Mononuclear cell (primary cell): ENCODE data around the gene ATP8B1. TPM values are rescaled to one million over a fixed set of nuclear protein-coding genes. Genes with fewer than 3 reads are reported as not detected.
"Not testable (repeated sequence)": the region's sequence is repeated elsewhere in the genome, so short reads cannot be mapped to it uniquely, and the experiment has no call there.

Experiments used
- H3K27me3 ChIP-seq: 2 replicates; pipeline ENCODE4 v1.6.0; 2011; ENCODE audit warnings: low read length, control low read depth; ENCODE audit not compliant: insufficient read depth
- H3K4me1 ChIP-seq: 2 replicates; pipeline ENCODE4 v1.5.1; 2011; ENCODE audit warnings: mild to moderate bottlenecking, low read length, control low read depth; ENCODE audit not compliant: insufficient read depth
- H3K4me3 ChIP-seq: 2 replicates; pipeline ENCODE4 v1.5.1; 2011; ENCODE audit warnings: mild to moderate bottlenecking, low read length, moderate library complexity
- H3K9me3 ChIP-seq: 2 replicates; pipeline ENCODE4 v1.5.1; 2011; ENCODE audit warnings: low read depth, mild to moderate bottlenecking, control low read depth, low read length
- total RNA-seq: library from RNA; depleted of rRNA; stranded (reverse); fragments of >200 nt; gene quantifications from one replicate; pipeline ENCODE4 v1.2.3, GENCODE V29; 2012

ATP8B1 gene
- not detected for total RNA-seq

DNA sequence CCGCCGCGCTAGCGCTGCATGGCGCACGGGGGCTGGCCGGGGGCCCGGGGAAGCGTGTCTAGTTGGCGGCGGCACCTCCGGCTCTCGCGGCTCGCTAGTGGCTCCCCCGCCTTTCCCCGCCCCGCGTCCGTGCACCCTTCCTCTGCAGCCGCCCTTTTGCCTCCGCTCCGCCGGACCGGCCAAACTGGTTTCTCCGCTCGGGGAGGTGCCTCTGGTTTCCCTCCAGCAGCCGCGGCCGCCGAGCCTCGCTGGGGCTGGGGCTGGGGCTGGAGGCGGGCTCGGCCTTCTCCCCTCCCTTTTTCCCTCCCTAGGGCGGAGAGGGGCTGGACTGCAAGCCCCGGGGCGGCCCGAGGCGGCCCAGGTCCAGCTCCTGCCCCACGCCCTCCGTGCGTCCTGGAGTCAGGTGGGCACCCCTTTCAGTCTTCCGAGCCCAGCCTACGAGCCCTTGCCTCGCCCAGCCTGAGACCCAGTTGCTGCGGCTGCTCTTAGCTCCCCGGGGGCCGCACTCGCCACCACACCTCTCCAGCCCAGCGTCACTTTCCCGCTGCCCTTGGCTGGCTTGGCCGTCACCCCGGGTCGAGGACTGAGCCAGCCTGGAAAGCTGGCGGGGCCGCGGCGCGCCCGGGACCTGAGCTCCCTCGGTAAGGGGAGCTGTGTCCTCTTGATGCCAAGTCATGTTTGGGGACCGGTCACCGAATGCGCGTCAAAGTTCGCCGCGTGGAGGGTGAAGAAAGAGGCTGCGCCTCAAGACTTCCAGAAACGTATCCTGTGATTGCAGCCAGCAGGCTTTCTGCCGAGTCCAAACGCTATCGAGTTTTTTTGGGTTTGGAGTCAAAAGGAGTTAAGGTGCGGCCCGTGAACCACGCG lies at the start of gene ATP8B1:
Gene ATP8B1, minus strand, starts transcription at position 213 of the 867 bp plus-strand sequence. CDS start 71,508 bp downstream, outside the sequence.
- peaks cover 60% of the 10 kb centered on the region for H3K27me3 ChIP-seq
- no peaks in the 10 kb centered on the region for H3K9me3 ChIP-seq
- H3K4me3 ChIP-seq, result no peak within 1 kb of the TSS
- H3K4me1 ChIP-seq, result peaks cover 22% of the 10 kb centered on the region

DNA sequence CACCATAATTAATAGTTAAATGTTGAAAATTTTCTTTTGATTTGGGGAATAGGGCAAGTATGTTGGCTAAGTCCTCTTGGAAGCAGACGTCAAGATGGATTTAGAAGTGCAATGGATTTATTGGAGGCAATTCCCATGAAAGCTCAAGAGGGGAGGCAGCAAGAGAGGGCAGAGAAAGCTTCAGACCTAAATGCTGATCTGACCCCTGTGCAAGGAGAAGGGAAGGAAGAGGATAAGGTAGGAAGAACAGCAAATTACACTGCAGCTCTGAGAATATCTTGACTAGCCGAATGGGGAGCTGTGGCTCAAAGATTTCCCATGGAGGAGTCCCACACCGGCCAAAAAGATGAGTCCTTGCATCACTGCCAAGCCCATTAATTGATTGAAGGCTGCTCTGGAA lies 46.9 kb upstream of the ATP8B1 start:
- Histone ChIP-seq H3K27me3 (no peaks in the 10 kb centered on the region), H3K4me3 (no peak overlapping the region), H3K9me3 (no peaks in the 10 kb centered on the region), H3K4me1 (no peaks in the 10 kb centered on the region)

DNA sequence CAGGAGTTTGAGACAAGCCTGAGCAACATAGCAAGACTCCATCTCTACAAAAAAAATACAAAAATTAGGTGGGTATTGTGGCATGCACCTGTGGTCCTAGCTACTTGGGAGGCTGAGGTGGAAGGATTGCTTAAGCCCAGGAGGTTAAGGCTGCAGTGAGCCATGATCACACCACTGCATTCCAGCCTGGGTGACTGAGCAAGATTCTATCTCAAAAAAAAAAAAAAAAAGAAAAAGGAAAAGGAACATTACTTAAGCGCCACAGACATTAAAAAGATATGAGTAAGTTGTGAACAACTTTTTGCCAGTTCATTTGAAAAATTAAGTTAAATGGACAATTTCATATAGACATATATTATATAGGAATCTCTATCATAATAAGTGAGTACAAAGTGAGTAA lies 45.3 kb upstream of the ATP8B1 start:
- H3K27me3 ChIP-seq, H3K4me1 ChIP-seq, H3K4me3 ChIP-seq, H3K9me3 ChIP-seq: not testable (repeated sequence)

DNA sequence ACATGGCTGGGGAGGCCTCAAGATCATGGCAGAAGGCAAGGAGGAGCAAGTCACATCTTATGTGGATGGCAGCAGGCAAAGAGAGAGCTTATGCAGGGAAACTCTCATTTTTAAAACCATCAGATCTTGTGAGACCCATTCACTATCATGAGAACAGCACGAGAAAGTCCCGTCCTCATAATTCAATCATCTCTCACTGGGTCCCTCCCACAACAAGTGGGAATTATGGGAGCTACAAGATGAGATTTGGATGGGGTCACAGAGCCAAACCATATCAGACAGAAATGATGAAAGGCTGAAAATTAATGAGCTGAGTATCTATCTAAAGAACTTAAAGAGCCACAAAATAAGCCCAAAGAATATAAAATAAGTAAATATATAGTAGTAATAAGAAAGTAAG lies 44.3 kb upstream of the ATP8B1 start:
- H3K4me1 ChIP-seq, H3K4me3 ChIP-seq, H3K9me3 ChIP-seq, H3K27me3 ChIP-seq: not testable (repeated sequence)

DNA sequence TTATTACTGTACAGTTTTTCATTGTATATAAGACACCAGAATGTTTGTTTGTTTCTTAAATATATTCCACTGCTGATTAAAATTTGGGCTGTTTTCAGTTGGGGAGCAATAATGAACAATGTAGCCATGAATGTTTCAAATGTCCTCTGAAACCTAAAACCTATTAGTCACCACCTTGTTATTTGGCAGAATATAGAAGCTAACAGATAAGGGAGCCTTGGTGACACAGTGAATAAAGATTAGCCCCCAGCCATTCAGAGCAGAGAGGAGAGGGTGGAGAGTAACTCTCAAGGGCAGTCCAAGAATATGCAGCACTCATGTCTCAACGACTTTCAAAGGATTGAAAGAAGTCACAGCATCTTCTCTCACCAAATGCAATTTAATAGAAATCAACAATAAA lies 43.1 kb upstream of the ATP8B1 start:
- H3K9me3 ChIP-seq, result no peaks in the 10 kb centered on the region
- H3K4me1 ChIP-seq, result no peaks in the 10 kb centered on the region
- H3K27me3 ChIP-seq, result no peaks in the 10 kb centered on the region
- H3K4me3 ChIP-seq, result no peak overlapping the region

DNA sequence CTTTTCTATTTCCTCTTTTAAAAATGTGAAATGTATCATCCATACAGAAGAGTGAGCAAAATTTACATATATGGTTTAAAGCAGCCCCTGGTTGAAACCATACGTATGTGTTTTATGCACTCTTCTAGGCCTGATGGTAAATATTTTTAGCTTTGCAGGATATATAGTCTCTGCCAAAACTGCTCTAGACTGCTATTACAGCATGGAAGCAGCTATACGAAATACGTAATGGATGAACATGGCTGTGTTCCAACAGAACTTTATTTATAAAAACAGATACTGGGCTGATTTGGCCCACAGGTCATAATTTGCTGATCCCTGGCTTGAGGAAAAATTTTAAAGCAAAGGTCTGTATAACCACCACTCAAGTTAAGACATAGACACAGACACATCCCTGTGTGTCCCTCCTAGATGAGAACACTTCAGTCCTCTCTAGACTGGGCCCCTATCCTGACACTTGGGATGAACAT lies 42.5 kb upstream of the ATP8B1 start:
- H3K4me1 ChIP-seq, result no peaks in the 10 kb centered on the region

DNA sequence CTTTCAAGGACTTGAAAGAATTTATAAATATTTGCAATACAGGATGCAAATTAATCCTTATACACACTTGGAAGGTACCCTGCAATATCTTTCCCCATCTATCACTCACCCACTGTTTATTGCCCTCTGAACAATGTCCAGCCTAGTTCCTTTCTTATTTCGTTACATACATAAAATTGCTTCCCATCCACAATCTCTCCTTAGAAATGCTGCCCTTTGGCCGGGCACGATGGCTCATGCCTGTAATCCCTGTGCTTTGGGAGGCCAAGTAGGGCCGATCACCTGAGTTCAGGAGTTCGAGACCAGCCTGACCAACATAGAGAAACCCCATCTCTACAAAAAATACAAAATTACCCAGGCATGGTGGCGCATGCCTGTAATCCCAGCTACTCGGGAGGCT lies 41.2 kb upstream of the ATP8B1 start:
- no peaks in the 10 kb centered on the region for H3K9me3 ChIP-seq
- H3K4me3 ChIP-seq, result no peak overlapping the region
- no peaks in the 10 kb centered on the region for H3K27me3 ChIP-seq
- H3K4me1 ChIP-seq, result no peaks in the 10 kb centered on the region

More for the DNA sequence above, 42.5 kb upstream of the ATP8B1 start:
- H3K9me3 ChIP-seq, result no peaks in the 10 kb centered on the region
- H3K4me3 ChIP-seq, result no peak overlapping the region
- H3K27me3 ChIP-seq, result no peaks in the 10 kb centered on the region

DNA sequence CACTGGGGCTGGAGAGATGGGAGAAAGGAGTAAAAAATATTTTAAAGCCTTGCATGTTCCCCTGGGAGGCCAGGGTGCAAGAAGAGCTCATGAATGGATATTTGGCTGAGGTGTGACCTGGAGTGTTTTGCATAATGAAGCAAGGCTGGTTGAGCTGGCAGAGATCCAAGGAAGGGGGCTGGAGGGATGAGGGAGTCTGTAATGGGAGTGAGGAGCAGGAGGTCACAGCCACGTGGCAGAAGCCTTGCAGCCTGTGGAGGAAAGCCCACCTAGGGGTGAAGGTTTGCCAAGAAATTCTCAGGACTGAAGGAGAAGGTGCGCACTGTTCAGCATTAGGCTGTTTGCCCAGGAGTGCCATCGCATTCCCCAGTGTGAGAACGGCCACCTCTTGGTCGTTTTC lies 40.3 kb upstream of the ATP8B1 start:
- Histone ChIP-seq H3K4me1 (no peaks in the 10 kb centered on the region), H3K9me3 (no peaks in the 10 kb centered on the region), H3K27me3 (no peaks in the 10 kb centered on the region), H3K4me3 (no peak overlapping the region)

DNA sequence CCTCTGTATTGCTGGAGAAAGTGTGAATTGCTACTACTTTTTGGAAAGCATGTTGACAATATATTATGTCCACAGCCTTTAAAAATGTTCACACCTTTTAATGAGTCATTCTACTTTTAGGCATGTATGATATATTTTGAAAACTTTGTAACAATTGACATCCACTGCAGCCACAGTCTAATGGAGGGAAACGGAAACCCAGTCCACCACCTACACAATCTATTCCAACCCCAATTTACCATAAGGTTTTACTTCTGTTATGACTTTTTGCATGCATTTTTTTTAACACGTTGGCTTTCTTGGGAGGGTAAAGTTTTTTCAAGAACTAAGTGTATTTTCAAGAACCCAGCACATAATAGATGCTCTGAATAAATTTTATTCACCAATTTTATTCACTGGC lies 38.5 kb upstream of the ATP8B1 start:
- H3K4me3 ChIP-seq, result no peak overlapping the region
- no peaks in the 10 kb centered on the region for H3K9me3 ChIP-seq
- no peaks in the 10 kb centered on the region for H3K4me1 ChIP-seq
- H3K27me3 ChIP-seq, result no peaks in the 10 kb centered on the region

DNA sequence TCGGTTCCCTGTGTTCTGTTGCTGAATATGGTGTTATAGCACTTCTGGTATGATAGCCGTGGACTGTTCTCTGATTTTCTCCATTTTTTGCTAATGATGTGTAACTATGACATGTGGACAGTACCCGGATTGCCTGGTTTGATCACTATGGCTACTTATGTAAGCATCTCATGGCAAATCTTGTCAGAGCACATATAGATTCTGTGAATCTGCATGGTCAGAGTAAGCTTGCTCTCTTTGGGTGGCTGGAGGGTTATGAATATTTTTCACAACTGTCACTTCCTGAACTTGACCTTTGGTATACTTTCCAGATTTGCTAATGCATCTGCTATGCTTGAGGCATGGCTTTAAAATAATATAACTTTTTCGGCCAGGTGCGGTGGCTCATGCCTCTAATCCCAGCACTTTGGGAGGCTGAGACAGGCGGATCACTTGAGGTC lies 36.8 kb upstream of the ATP8B1 start:
- Histone ChIP-seq H3K4me1 (no peaks in the 10 kb centered on the region), H3K4me3 (no peak overlapping the region), H3K9me3 (no peaks in the 10 kb centered on the region), H3K27me3 (no peaks in the 10 kb centered on the region)

DNA sequence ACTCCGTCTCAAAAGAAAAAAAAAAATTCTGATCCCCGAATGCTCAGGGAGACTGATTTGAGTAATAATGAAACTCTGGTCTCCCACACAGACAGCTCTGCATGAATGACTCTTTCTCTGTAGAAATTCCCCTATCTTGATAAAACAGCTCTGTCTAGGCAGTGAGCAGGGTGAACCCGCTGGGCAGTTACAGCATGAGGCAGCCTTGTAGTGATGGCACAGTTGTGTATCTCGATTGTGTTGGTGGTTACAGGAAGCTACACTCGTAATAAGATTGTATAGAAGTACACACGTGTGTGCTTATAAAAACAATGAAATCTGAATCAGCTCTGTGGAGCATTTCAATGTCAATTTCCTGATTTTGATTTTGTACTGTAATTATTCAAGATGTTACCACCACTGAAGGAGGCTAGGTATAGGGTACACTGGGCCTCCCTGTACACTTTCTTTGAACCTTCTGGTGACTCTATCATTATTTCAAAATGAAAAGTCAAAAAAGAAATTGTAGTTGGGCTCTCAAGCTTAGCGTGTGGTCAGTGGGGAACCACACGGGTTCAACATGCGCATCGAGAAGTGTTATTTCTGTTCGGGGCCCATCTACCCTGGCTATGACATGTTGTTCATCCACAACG lies 34.9 kb upstream of the ATP8B1 start:
- Histone ChIP-seq H3K27me3 (no peaks in the 10 kb centered on the region), H3K9me3 (no peaks in the 10 kb centered on the region), H3K4me3 (no peak overlapping the region), H3K4me1 (peaks cover 8% of the 10 kb centered on the region)

DNA sequence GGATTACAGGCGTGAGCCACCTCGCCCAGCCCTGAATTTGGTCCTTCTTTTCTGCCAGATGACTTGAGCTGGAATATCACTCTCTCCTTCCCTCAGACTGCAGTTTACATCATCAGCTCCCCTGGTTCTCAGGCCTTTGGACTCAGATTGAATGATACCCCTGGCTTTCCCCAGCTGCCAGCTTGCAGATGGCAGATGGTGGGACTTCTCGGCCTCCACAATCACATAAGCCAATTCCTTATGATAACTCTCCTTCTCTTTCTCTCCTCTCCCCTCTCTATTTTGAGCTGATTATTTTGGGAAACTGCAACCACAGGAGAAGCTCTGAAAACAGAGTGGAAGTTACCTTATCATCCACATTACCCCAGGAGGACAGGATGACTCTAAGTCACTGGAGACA lies 33.4 kb upstream of the ATP8B1 start:
- H3K9me3 ChIP-seq, result no peaks in the 10 kb centered on the region
- no peak overlapping the region for H3K4me3 ChIP-seq

DNA sequence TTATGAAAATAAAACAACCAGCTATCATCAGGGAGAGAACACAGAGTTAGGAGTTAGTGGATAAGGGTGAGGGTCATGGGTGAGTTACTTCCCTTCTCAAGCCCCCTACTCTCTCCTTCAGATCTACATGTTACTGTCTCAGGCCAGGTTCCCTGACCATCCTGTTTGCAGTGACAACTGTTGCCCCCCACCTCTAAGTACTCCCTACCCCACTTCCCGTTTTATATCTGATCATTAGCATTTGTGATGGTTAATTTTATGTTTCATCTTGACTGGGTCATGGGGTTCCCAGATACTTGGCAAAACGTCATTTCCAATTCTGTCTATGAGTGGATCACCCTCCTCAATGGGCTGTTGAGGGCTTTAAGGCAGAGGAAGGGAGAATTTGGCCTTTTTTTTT lies 32.8 kb upstream of the ATP8B1 start:
- H3K4me3 ChIP-seq, result no peak overlapping the region
- H3K9me3 ChIP-seq, result no peaks in the 10 kb centered on the region
- H3K4me1 ChIP-seq, result peaks cover 18% of the 10 kb centered on the region
- no peaks in the 10 kb centered on the region for H3K27me3 ChIP-seq

More for the DNA sequence above, 33.4 kb upstream of the ATP8B1 start:
- Histone ChIP-seq H3K4me1 (peaks cover 13% of the 10 kb centered on the region), H3K27me3 (no peaks in the 10 kb centered on the region)

DNA sequence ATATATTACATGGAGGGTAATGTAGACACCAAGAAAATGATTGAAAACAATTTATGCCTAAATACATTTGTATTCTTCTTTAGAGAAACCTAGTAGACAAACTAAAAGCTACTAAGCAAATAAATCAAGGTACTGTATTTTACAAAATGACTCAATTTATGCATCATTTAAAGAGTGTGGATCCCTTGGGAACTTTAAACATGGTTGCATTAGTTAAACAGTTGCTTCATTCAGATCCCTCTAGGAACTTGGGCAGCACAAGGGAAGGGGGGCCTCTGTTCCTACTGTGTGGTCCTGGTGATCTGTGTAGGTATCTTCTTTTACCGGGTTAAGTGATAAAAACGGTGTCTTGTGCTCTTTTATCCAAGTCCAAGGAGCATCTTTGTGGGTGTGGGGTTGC lies 31.5 kb upstream of the ATP8B1 start:
- H3K4me3 ChIP-seq, result no peak overlapping the region
- peaks cover 18% of the 10 kb centered on the region for H3K4me1 ChIP-seq
- H3K9me3 ChIP-seq, result no peaks in the 10 kb centered on the region
- no peaks in the 10 kb centered on the region for H3K27me3 ChIP-seq

DNA sequence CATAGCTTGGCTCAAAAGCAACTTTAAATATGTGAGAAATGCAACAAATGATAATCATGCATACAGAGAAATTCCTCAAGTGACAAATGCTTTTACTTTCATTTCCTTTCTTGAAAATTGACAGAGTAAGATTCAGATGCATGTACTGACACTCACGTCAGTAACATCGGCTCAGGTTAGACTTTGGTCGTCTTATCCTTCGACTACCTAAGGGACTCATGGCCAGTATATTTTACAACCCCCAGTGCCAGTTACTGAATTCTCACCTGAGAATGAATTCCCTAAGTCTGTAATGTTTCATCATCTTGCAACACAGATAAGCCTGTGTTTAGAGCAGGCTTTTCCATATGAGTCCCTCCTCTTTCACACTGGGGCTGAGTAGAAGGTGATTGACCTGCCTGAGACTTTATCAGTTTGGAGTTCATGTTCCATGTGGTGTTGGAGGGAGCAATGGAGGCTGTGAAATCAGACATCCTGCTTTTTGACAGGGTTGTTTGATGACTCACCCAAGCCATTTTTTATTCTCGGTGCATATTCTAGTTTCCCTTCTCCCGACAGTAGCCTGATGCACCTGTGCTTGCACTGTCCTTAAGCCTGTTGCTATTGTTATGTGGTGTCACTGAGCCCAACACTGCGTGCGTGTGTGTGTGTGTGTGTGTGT lies 30.5 kb upstream of the ATP8B1 start:
- peak overlapping the region; percentile 10 for H3K4me3 ChIP-seq
- peaks cover 18% of the 10 kb centered on the region for H3K4me1 ChIP-seq
- H3K9me3 ChIP-seq, result no peaks in the 10 kb centered on the region
- H3K27me3 ChIP-seq, result no peaks in the 10 kb centered on the region
